Stomach (tissue), 9 donors: ENCODE data around the gene C2CD4C. TPM values are rescaled to one million over a fixed set of nuclear protein-coding genes. Genes with fewer than 3 reads are reported as not detected.

Source experiments
- DNase-seq, 2 donors: peaks; one replicate each; pipeline versions ENCODE4 v3.0.0 to v3.0.0-alpha.2; 2013 to 2019
- H3K27ac ChIP-seq, 5 donors: fragments of 200-600 bp in 4 of 5; sonication (generic) in 4 of 5; one replicate each; pipeline ENCODE4 v1.5.1; 2013 to 2019; ENCODE audit warnings: mild to moderate bottlenecking in 1 of 5, moderate library complexity in 1 of 5
- H3K27me3 ChIP-seq, 3 donors: fragments of 200-600 bp; sonication (generic); one replicate each; pipeline ENCODE4 v1.5.1; 2017 to 2019; ENCODE audit warnings: mixed run types in 1 of 3
- H3K36me3 ChIP-seq, 4 donors: fragments of 200-600 bp; sonication (generic); 1 replicate in 3 of 4; 2 replicates in 1 of 4; pipeline ENCODE4 v1.5.1; 2016 to 2019
- H3K4me1 ChIP-seq, 4 donors: fragments of 200-600 bp; sonication (generic); one replicate each; pipeline ENCODE4 v1.5.1; 2016 to 2019
- H3K4me3 ChIP-seq, 4 donors: fragments of 200-600 bp; sonication (generic) in 3 of 4; one replicate each; pipeline ENCODE4 v1.5.1; 2016 to 2019; ENCODE audit warnings: mild to moderate bottlenecking in 1 of 4
- H3K9me3 ChIP-seq, 4 donors: fragments of 200-600 bp; sonication (generic); one replicate each; pipeline ENCODE4 v1.5.1; 2016 to 2019
- EP300 ChIP-seq: sonication (generic); formaldehyde crosslinking; IDR thresholded peaks from one replicate; pipeline ENCODE4 v1.6.1; 2017; ENCODE audit warnings: antibody characterized with exemption
- POLR2A ChIP-seq, 4 donors: fragments of 450-650 bp; IDR thresholded peaks; one replicate each; pipeline ENCODE4 v1.6.1; 2016; ENCODE audit warnings: antibody characterized with exemption in 4 of 4, control low read depth in 2 of 4, mild to moderate bottlenecking in 1 of 4, moderate library complexity in 1 of 4
- POLR2AphosphoS5 ChIP-seq, 3 donors: sonication (generic); formaldehyde crosslinking; IDR thresholded peaks; one replicate each; pipeline ENCODE4 v1.6.1; 2016; ENCODE audit warnings: antibody characterized with exemption in 3 of 3
- WGBS, 5 donors: extraction: QIAGEN DNeasy Blood & Tissue Kit in 3 of 5; methylation state at CpG; one replicate each; pipeline versions ENCODE4 v1.1.5 to v1.1.7; 2013 to 2018; 5-methylcytosine and 5-hydroxymethylcytosine counted together
- intact Hi-C: fragments of 100-400 bp; cut with DNase I; formaldehyde crosslinking; loops from one replicate; pipeline ENCODE4 v1.15.1; 2023; ENCODE audit warnings: low total_unique reads
- polyA plus RNA-seq, 3 donors: library from polyadenylated mRNA; stranded (reverse); fragments of 200-250 nt; gene quantifications; one replicate each; pipeline ENCODE4 v1.2.3, GENCODE V29; 2013
- total RNA-seq, 5 donors: library from RNA; depleted of rRNA; stranded (reverse); fragments of >200 nt; gene quantifications; one replicate each; pipeline versions ENCODE4 v1.1.0 to v1.2.3, GENCODE V29; 2014 to 2016
- TF ChIP-seq, protein P1 (sequence below), 7 experiments: fragments of 450-650 bp in 4 of 7; fragments of 200-600 bp in 3 of 7; sonication (generic) in 3 of 7; IDR thresholded peaks; one replicate each; pipeline ENCODE4 v1.5.1; 2016 to 2019; ENCODE audit warnings: antibody characterized with exemption in 7 of 7, control low read depth in 2 of 7, mild to moderate bottlenecking in 1 of 7
- donor health status: healthy with polysubstance abuse.
- donor health status: Bipolar disorder and iron deficiency.
- donor health status: healthy.

C2CD4C gene
- total and polyA plus RNA-seq, 8 donors, result 0.31 to 9.3 (median 0.61) TPM; not detected in 3

GRCh38 chr19:379796-380195, 29.2 kb downstream of the C2CD4C start:
- H3K4me3 ChIP-seq, result no peak overlapping the region
- WGBS, 5 donors, result 84 to 93% (median 88%) methylated on average over 16 of the region's 16 CpGs
- peaks cover 0 to 5% (median 0%) of the 10 kb centered on the region in 4 donors for H3K4me1 ChIP-seq
- peaks cover 4 to 59% (median 18%) of the 10 kb centered on the region in 3 donors for H3K27me3 ChIP-seq
- H3K36me3 ChIP-seq, result no peaks in the 10 kb centered on the region
- no peak for DNase-seq
- no peak overlapping the region for H3K27ac ChIP-seq
- no peaks in the 10 kb centered on the region for H3K9me3 ChIP-seq
- TF ChIP-seq EP300, result no peak
- TF ChIP-seq POLR2AphosphoS5 (IDR thresholded peaks at IDR 0.05), result no peak
- TF ChIP-seq, protein P1, sequence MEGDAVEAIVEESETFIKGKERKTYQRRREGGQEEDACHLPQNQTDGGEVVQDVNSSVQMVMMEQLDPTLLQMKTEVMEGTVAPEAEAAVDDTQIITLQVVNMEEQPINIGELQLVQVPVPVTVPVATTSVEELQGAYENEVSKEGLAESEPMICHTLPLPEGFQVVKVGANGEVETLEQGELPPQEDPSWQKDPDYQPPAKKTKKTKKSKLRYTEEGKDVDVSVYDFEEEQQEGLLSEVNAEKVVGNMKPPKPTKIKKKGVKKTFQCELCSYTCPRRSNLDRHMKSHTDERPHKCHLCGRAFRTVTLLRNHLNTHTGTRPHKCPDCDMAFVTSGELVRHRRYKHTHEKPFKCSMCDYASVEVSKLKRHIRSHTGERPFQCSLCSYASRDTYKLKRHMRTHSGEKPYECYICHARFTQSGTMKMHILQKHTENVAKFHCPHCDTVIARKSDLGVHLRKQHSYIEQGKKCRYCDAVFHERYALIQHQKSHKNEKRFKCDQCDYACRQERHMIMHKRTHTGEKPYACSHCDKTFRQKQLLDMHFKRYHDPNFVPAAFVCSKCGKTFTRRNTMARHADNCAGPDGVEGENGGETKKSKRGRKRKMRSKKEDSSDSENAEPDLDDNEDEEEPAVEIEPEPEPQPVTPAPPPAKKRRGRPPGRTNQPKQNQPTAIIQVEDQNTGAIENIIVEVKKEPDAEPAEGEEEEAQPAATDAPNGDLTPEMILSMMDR (IDR thresholded peaks at IDR 0.05), result no peak
- no peak for TF ChIP-seq POLR2A (IDR thresholded peaks at IDR 0.05)
- intact Hi-C loops, result no loop called here

DNA sequence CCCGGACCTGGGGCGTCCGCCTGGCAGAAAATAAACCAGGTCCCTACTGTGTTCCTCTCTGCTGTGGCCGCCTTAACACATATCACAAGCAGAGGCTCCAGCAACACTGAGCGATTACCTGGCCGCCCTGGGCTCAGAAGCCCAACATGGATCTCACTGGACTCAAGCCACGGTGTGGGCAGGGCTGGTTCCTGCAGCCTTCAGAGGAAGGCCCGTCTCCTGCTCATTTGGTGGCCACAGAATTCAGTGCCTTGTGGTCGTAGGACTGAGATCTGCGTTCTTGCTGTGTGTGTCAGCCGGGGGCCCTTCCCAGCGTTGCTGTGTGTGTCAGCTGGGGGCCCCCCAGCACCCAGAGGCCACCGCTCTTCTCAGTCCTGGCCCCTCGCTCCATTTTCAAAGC, 30.2 kb downstream of the C2CD4C start:
- Histone ChIP-seq H3K27ac (no peak overlapping the region), H3K4me3 (no peak overlapping the region), H3K4me1 (peaks cover 0 to 1% (median 0%) of the 10 kb centered on the region in 4 donors), H3K9me3 (no peaks in the 10 kb centered on the region), H3K27me3 (peaks cover 4 to 59% (median 22%) of the 10 kb centered on the region in 3 donors), H3K36me3 (no peaks in the 10 kb centered on the region)
- no peak for DNase-seq
- intact Hi-C loops, result no loop called here
- TF ChIP-seq, protein P1 (IDR thresholded peaks at IDR 0.05), result no peak
- no peak for TF ChIP-seq POLR2AphosphoS5 (IDR thresholded peaks at IDR 0.05)
- TF ChIP-seq EP300, result no peak
- no peak for TF ChIP-seq POLR2A (IDR thresholded peaks at IDR 0.05)
- WGBS, 5 donors, result 74 to 88% (median 86%) methylated on average over 6 to 14 of the region's 14 CpGs

DNA sequence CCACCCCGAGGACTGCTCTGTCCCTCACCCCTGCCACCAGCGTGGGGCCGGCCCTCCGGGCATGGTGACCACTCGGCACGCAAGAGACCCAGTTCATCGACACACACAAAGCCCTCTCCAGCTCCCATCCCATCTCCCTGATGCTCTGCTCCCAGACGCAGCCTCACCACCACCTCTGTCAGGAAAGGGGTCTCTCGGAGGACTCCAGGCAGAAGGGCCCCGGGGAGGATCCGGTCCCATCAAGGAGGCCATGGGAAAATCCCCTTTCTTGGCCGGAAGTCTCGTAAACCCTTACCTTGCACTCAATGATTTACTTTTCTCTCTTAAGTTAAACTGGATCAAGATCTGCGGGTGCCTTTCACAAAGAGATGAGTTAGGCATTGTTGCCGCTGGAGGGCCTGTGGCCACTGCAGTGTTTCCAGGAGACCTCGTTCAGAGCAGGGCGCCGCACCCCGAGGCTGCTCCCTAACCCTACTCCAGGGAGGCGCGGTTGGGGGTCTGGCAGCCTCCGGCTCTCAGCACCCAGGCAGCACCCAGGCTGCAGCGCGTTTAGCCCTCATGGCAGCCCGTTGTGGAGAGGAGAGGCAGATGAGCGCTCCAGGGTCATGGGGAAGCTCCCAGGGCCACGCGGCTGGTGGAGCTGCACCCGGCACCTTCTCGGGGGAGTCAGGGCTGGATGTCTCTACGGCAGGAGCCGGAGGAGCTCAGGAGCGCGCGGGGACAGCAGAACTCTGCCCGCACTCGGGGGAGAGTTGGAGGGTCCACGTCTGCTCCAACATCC, 31.0 kb downstream of the C2CD4C start:
- DNase-seq, result no peak
- no peak overlapping the region for H3K27ac ChIP-seq
- no peaks in the 10 kb centered on the region for H3K9me3 ChIP-seq
- TF ChIP-seq POLR2A (IDR thresholded peaks at IDR 0.05) (no peak), EP300 (no peak), POLR2AphosphoS5 (IDR thresholded peaks at IDR 0.05) (no peak)
- TF ChIP-seq, protein P1 (IDR thresholded peaks at IDR 0.05), result no peak
- peaks cover under 1 to 59% (median 20%) of the 10 kb centered on the region in 3 donors for H3K27me3 ChIP-seq
- H3K4me1 ChIP-seq, result no peaks in the 10 kb centered on the region
- intact Hi-C loops, result no loop called here
- no peaks in the 10 kb centered on the region for H3K36me3 ChIP-seq
- H3K4me3 ChIP-seq, result no peak overlapping the region
- WGBS, 5 donors, result 66 to 73% (median 67%) methylated on average over 37 to 38 of the region's 38 CpGs

DNA sequence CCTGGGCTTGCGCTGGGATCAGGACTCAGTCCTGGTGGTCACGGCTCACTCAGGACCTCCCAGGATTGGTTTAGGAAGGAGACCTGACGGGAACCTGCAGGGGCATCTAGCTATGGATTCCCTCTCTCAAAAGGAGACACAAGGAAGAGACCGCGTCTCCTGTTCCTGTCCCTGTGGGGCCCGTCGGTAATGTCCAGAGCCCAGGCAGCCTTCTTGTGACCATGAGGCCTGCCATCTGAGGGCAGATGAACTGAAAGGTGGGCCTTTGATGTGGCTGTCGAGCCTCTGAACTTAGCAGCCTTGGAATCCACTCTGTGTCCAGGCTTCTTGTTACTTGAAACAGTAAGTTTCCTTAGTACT, 32.9 kb downstream of the C2CD4C start:
- peaks cover 0 to 69% (median 28%) of the 10 kb centered on the region in 3 donors for H3K27me3 ChIP-seq
- H3K27ac ChIP-seq, result no peak overlapping the region
- TF ChIP-seq POLR2AphosphoS5 (IDR thresholded peaks at IDR 0.05) (no peak), EP300 (no peak), POLR2A (IDR thresholded peaks at IDR 0.05) (no peak)
- TF ChIP-seq, protein P1 (IDR thresholded peaks at IDR 0.05), result no peak
- intact Hi-C loops, result no loop called here
- no peaks in the 10 kb centered on the region for H3K9me3 ChIP-seq
- peaks cover 0 to 5% (median 0%) of the 10 kb centered on the region in 4 donors for H3K4me1 ChIP-seq
- DNase-seq, result no peak
- no peak overlapping the region for H3K4me3 ChIP-seq
- WGBS, 5 donors, result 88 to 94% (median 92%) methylated on average over 8 of the region's 8 CpGs
- no peaks in the 10 kb centered on the region for H3K36me3 ChIP-seq
